Epithelial cell of prostate (primary cell): ENCODE data around the gene HBM.
"Not testable (repeated sequence)": the region's sequence is repeated elsewhere in the genome, so short reads cannot be mapped to it uniquely, and the experiment has no call there.

Experiments used
- DNase-seq: peaks from one replicate; pipeline ENCODE4 v3.0.0-alpha.2; 2011; ENCODE audit warnings: low read depth, low spot score
- H3K27ac ChIP-seq: fragments of 450-650 bp; 2 replicates; pipeline ENCODE4 v1.5.1; 2017; ENCODE audit warnings: mild to moderate bottlenecking

The HBM gene

GRCh38 chr16:143456-143855, 22.3 kb upstream of the HBM start:
- no peak overlapping the region for H3K27ac ChIP-seq
- DNase-seq = no peak

DNA sequence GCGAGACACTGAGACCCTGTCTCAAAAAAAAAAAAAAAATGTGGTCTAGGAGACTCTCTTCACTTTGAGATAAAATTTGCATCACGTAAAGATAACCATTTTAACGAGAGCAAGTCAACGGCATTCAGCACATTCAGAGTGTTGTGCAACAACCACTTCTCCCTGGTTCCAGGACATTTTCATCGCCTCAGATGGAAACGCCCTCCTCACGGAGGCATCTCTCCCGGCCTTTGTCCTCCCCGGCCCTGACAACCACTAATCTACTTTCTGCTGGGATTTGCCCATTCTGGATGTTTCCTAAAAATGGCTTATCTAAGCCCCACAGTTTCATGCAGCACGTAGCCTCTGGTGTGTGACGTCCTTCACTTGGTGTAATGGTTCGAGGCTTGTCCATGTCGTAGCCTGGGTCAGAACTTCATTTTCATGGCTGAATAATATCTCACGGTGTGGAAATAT, 21.0 kb upstream of the HBM start:
- H3K27ac ChIP-seq = no peak overlapping the region
- DNase-seq = no peak

GRCh38 chr16:146646-147045, 19.1 kb upstream of the HBM start:
- DNase-seq = no peak
- no peak overlapping the region for H3K27ac ChIP-seq

DNA sequence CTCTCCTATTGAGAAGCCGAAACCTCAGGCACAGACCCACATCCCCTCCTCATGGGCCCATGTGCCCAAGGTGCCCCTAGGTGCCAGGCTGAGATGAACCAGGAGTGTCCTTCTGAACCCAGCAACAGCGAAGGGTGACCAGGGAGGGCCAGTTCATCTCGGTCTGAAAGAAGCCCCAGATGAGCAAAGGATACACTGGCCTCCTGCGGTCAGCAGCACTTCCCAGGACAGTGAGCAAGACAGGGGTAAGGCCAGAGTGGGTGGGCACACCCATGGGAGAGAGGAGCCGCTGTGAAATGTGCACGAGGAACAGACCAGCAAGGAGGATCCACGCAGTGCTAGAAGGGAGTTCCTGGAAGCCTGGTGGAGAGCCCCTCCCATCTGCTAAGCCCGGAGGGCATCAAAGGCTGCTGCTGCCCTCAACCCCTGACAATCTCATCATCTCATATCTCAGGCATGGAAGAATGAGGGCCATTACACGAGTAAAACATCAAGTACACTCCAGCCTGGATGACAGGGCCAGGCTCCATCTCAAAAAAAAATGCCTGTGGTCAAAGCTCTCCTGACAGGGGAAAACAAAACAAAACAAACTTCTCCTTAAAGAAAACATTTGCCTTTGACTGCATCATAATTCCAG, 16.6 kb upstream of the HBM start:
- no peak for DNase-seq
- H3K27ac ChIP-seq = no peak overlapping the region

- H3K27ac ChIP-seq = no peak within 1 kb of the TSS
- no peak for DNase-seq
Measured at GRCh38 chr16:152141-153128, 13.3 kb upstream of the HBM start, which contains the start of gene HBZ. TSS of gene HBZ (plus strand) at chr16:152644. CDS start at chr16:152910, 266 bp downstream.

- DNase-seq, H3K27ac ChIP-seq: not testable (repeated sequence)
Measured at GRCh38 chr16:153129-153521, 12.7 kb upstream of the HBM start.

DNA sequence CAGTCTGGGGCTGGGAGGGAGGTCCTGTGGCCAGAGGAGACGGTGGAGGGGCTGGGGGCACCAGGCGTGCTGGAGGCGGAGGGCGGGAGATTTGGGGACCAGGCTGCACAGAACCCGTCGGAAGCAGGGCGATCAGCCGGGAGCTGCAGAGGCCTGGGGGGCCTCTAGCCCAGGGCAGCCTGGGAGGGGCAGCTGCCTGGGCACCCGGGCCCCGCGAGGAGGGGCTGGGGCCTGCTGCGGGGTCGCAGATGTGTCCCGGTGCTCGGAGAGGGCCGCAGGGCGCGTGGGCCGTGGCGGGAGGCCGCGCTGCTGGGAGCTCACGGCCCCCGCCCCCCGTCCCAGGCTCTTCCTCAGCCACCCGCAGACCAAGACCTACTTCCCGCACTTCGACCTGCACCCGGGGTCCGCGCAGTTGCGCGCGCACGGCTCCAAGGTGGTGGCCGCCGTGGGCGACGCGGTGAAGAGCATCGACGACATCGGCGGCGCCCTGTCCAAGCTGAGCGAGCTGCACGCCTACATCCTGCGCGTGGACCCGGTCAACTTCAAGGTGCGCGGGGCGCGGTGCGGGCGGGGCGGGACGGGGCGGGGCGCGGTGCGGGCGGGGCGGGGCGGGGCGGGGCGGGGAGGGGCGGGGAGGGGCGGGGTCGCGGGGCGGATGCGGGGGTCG, 12.1 kb upstream of the HBM start:
- DNase-seq, H3K27ac ChIP-seq: not testable (repeated sequence)

- DNase-seq = no peak
- no peak overlapping the region for H3K27ac ChIP-seq
Measured at GRCh38 chr16:154217-155030, 11.4 kb upstream of the HBM start.

DNA sequence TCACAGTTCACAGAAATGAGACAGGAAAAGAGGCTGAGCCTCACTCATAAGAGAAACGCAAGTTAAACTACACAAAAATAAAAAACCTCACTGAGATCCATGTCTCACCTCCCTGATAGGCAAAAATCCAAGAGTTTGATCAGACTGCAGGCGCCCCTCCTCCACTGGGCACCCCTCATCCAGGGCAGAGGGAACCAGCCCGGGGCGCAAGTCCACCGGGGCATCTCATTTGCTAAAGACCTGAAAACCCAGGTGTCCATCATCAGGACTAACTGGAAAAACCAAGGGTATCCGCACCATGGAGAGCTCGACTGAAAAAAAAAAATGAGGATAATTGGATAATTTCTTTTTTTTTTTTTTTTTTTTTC, 10.8 kb upstream of the HBM start:
- no peak overlapping the region for H3K27ac ChIP-seq
- no peak for DNase-seq

DNA sequence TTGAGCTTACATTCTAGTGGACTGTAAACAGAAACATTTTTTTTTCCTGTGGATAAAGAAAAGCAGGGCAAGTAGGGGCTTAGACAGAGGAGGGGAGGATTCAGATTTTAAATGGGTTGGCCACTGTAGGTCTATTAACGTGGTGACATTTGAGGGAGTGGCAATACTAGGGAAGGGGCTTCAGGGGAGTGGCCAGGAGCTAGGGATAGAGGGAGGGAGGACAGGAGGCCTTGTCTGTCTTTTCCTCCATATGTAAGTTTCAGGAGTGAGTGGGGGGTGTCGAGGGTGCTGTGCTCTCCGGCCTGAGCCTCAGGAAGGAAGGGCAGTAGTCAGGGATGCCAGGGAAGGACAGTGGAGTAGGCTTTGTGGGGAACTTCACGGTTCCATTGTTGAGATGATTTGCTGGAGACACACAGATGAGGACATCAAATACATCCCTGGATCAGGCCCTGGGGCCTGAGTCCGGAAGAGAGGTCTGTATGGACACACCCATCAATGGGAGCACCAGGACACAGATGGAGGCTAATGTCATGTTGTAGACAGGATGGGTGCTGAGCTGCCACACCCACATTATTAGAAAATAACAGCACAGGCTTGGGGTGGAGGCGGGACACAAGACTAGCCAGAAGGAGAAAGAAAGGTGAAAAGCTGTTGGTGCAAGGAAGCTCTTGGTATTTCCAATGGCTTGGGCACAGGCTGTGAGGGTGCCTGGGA, 6.5 kb upstream of the HBM start:
- no peak overlapping the region for H3K27ac ChIP-seq
- DNase-seq = no peak

GRCh38 chr16:160242-160641, 5.5 kb upstream of the HBM start:
- not testable (repeated sequence) for DNase-seq, H3K27ac ChIP-seq

- H3K27ac ChIP-seq = no peak overlapping the region
- no peak for DNase-seq
Measured at GRCh38 chr16:160691-161190, 5.0 kb upstream of the HBM start.

DNA sequence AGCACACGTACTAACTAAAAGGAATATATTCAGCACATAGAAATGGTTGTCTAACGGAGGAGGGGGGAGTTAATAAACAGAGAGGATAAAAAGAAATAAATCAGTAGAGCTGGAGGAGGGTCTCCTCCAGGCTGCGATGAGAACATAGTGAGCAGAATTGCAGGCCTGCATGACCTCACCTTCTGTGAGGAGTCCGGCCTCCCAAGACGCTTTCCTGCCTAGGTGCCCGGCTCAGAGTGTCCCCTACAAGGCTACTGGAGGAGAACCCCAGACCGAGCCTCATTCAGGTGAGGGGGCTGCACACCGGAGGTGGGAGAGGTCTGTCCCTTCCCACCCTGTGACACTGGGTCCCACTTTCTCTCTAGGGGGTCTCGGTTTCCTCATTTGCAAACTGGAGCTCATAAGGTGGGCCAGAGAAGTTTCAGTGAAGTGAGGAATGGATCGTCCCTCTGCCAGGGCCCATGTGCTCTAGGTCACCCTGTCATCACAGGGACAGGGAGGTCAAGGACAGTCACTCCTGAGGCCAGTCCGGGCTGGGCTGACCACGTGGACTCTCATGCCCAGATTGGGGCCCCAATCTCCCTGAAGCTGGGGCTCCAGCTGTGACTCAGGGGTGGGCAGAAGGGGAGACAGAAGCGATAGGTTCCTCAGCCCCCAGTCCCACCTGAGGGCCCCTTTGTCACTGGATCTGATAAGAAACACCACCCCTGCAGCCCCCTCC, 3.3 kb upstream of the HBM start:
- no peak for DNase-seq
- H3K27ac ChIP-seq = no peak overlapping the region

DNA sequence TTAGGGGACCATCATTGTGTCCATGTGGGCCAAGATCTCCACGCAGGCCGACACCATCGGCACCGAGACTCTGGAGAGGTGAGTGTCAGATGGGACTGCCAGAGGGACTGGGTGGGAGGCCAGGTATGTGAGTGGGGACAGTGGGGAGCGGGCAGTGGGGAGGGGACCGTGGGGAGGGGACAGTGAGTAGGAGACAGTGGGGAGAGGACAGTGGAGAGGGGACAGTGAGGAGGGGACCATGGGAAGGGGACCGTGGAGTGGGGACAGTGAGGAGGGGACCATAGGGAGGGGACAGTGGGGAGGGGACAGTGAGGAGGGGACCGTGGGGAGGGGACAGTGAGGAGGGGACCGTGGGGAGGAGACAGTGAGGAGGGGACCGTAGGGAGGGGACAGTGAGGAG, 2.6 kb upstream of the HBM start:
- H3K27ac ChIP-seq, DNase-seq: not testable (repeated sequence)

DNA sequence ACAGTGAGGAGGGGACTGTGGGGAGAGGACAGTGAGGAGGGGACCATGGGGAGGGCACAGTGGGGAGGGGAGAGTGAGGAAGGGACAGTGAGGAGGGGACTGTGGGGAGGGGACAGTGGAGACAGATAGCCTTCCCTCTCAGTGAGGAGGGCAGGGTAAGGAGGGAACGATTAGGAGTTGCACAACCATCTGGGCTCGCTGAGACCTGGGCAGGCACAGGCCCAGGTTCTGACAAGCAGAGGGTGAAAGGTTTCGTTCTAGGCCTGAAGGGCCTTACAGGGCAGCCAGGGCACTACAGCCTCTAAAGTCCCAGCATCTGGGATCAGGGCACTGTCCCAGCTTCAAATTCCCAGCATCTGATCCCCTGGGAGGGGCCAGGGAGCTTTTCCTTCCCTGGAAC, 2.1 kb upstream of the HBM start:
- H3K27ac ChIP-seq, DNase-seq: not testable (repeated sequence)

DNA sequence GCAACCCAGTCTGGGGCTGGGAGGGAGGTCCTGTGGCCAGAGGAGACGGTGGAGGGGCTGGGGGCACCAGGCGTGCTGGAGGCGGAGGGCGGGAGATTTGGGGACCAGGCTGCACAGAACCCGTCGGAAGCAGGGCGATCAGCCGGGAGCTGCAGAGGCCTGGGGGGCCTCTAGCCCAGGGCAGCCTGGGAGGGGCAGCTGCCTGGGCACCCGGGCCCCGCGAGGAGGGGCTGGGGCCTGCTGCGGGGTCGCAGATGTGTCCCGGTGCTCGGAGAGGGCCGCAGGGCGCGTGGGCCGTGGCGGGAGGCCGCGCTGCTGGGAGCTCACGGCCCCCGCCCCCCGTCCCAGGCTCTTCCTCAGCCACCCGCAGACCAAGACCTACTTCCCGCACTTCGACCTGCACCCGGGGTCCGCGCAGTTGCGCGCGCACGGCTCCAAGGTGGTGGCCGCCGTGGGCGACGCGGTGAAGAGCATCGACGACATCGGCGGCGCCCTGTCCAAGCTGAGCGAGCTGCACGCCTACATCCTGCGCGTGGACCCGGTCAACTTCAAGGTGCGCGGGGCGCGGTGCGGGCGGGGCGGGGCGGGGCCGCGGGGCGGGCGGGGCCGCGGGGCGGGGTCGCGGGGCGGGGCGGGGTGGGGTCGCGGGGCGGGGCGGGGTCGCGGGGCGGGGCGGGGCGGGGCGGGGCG, 1.5 kb upstream of the HBM start:
- not testable (repeated sequence) for H3K27ac ChIP-seq, DNase-seq

- DNase-seq = no peak
- no peak overlapping the region for H3K27ac ChIP-seq
Measured at GRCh38 chr16:164827-165538, 795 bp upstream of the HBM start.
